Uterus (tissue), 4 donors: ENCODE results near the gene CRYBG1. TPM values are rescaled to one million over a fixed set of nuclear protein-coding genes. Genes with fewer than 3 reads are reported as not detected.

Source experiments
- DNase-seq, 2 donors: peaks; one replicate each; pipeline ENCODE4 v3.0.0-alpha.2; 2019 to 2020
- H3K27ac ChIP-seq, 2 donors: fragments of 200-600 bp; sonication (generic); 1 replicate in 1 of 2; 2 replicates in 1 of 2; pipeline ENCODE4 v1.5.1; 2016 to 2018
- H3K27me3 ChIP-seq, 2 donors: fragments of 200-600 bp; sonication (generic); one replicate each; pipeline ENCODE4 v1.5.1; 2018 to 2019; ENCODE audit warnings: control low read depth in 1 of 2
- H3K36me3 ChIP-seq, 2 donors: fragments of 200-600 bp; sonication (generic); one replicate each; pipeline ENCODE4 v1.5.1; 2019; ENCODE audit warnings: control low read depth in 1 of 2
- H3K4me1 ChIP-seq, 2 donors: fragments of 200-600 bp; sonication (generic); one replicate each; pipeline ENCODE4 v1.5.1; 2018 to 2019; ENCODE audit warnings: control low read depth in 1 of 2
- H3K4me3 ChIP-seq, 2 donors: fragments of 200-600 bp; sonication (generic); 1 replicate in 1 of 2; 2 replicates in 1 of 2; pipeline ENCODE4 v1.5.1; 2018 to 2019; ENCODE audit warnings: mild to moderate bottlenecking in 1 of 2
- H3K9me3 ChIP-seq, 2 donors: fragments of 200-600 bp; sonication (generic); one replicate each; pipeline ENCODE4 v1.5.1; 2019; ENCODE audit warnings: control low read depth in 1 of 2
- POLR2A ChIP-seq, 2 donors: fragments of 450-650 bp; IDR thresholded peaks; one replicate each; pipeline ENCODE4 v1.6.1; 2016; ENCODE audit warnings: antibody characterized with exemption in 2 of 2, mild to moderate bottlenecking in 1 of 2, moderate library complexity in 1 of 2
- intact Hi-C: fragments of 100-400 bp; cut with DNase I; formaldehyde crosslinking; loops from one replicate; pipeline ENCODE4 v1.15.1; 2023; ENCODE audit warnings: low total_unique reads
- total RNA-seq, 4 donors: library from RNA; depleted of rRNA in 3 of 4; stranded (reverse); fragments of >200 nt in 3 of 4; gene quantifications; one replicate each; pipeline versions ENCODE4 v1.1.0 to v1.2.4, GENCODE V29; 2014 to 2023
- TF ChIP-seq, protein P1 (sequence below), 4 experiments: fragments of 200-600 bp in 2 of 4; fragments of 450-650 bp in 2 of 4; sonication (generic) in 2 of 4; IDR thresholded peaks; one replicate each; pipeline ENCODE4 v1.5.1; 2016 to 2019; ENCODE audit warnings: antibody characterized with exemption in 4 of 4, mild to moderate bottlenecking in 2 of 4, moderate library complexity in 1 of 4
- donor health status: DM: yes; HTN: yes; CAD: no.

The CRYBG1 gene
- total RNA-seq, 4 donors from 2014 or later: 3.6 to 65.3 (median 8.9) TPM

DNA sequence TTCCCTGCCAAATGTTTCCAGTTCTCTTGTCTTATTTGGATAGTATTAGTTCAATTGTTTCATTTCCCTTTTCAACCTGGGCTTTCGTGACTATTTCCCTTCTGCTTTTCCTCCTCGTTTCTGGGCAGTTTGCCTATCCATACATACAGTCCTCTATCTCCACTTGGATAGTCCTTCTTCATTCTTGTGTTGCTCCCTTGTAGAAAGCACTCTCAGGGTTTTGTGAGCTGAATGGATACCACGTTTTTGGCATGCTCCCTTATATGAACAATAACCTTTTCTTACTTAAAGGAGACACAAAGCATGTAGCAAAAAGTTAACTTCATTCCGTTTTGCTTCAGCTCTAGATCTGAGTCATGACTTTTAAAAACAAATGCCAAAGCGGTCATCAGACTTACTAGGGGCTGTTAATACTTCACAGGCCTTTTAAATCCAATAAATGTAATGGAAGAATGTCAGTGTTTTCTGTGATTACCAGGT, 16.6 kb downstream of the CRYBG1 start:
- Histone ChIP-seq H3K4me1 (no peaks in the 10 kb centered on the region), H3K27me3 (no peaks in the 10 kb centered on the region), H3K27ac (no peak overlapping the region), H3K4me3 (no peak overlapping the region), H3K36me3 (no peaks in the 10 kb centered on the region), H3K9me3 (no peaks in the 10 kb centered on the region)
- DNase-seq: no peak
- intact Hi-C loops: no loop called here
- no peak for TF ChIP-seq POLR2A (IDR thresholded peaks at IDR 0.05)
- TF ChIP-seq, protein P1, sequence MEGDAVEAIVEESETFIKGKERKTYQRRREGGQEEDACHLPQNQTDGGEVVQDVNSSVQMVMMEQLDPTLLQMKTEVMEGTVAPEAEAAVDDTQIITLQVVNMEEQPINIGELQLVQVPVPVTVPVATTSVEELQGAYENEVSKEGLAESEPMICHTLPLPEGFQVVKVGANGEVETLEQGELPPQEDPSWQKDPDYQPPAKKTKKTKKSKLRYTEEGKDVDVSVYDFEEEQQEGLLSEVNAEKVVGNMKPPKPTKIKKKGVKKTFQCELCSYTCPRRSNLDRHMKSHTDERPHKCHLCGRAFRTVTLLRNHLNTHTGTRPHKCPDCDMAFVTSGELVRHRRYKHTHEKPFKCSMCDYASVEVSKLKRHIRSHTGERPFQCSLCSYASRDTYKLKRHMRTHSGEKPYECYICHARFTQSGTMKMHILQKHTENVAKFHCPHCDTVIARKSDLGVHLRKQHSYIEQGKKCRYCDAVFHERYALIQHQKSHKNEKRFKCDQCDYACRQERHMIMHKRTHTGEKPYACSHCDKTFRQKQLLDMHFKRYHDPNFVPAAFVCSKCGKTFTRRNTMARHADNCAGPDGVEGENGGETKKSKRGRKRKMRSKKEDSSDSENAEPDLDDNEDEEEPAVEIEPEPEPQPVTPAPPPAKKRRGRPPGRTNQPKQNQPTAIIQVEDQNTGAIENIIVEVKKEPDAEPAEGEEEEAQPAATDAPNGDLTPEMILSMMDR (IDR thresholded peaks at IDR 0.05): no peak

DNA sequence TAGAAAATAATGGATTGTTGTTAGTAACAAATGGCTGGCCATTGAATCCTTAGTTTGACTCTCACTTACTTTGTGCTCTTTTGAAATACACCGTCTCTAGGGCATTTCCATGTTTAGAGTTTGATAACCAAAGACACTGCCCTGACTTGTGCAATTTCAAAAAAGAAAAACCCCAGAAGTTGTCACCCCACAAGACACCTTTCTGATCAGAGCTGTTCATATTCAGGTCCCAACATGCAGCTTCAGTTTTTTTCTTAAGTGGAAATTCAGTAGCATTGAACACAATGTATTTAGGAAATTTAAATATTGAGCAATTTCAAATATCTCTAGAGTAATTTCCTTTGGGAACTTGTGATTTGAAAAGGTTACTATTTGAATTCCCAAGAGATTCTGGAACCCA, 19.4 kb downstream of the CRYBG1 start:
- TF ChIP-seq POLR2A (IDR thresholded peaks at IDR 0.05): no peak
- TF ChIP-seq, protein P1 (IDR thresholded peaks at IDR 0.05): no peak
- no peak overlapping the region for H3K27ac ChIP-seq

DNA sequence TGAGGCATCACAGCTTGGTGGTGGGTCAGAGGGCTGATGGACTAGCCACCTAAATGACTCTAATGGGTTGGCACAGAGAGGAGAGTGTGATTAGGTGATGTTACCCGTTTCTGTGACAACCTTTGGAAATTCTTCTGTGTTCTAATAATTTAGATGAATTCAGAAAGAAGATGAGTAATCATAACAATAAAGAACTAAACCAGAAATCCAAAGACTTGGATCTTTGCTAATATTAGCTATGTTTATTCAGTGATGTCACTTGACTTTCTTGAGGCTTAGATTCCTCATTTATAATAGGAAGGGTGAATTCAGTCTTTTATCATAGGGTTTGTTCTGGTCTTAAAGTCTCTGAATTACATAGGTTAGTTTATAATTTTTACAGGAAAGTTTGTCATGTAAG, 19.9 kb downstream of the CRYBG1 start:
- no peak for DNase-seq
- no peaks in the 10 kb centered on the region for H3K36me3 ChIP-seq
- H3K4me3 ChIP-seq: no peak overlapping the region
- H3K9me3 ChIP-seq: no peaks in the 10 kb centered on the region
- H3K4me1 ChIP-seq: no peaks in the 10 kb centered on the region
- intact Hi-C loops: no loop called here
- TF ChIP-seq, protein P1 (IDR thresholded peaks at IDR 0.05): no peak
- no peak for TF ChIP-seq POLR2A (IDR thresholded peaks at IDR 0.05)
- H3K27me3 ChIP-seq: no peaks in the 10 kb centered on the region
- H3K27ac ChIP-seq: no peak overlapping the region

More for the DNA sequence above, 19.4 kb downstream of the CRYBG1 start:
- Histone ChIP-seq H3K36me3 (no peaks in the 10 kb centered on the region), H3K4me3 (no peak overlapping the region), H3K9me3 (no peaks in the 10 kb centered on the region), H3K4me1 (no peaks in the 10 kb centered on the region), H3K27me3 (no peaks in the 10 kb centered on the region)
- no peak for DNase-seq
- intact Hi-C loops: no loop called here

DNA sequence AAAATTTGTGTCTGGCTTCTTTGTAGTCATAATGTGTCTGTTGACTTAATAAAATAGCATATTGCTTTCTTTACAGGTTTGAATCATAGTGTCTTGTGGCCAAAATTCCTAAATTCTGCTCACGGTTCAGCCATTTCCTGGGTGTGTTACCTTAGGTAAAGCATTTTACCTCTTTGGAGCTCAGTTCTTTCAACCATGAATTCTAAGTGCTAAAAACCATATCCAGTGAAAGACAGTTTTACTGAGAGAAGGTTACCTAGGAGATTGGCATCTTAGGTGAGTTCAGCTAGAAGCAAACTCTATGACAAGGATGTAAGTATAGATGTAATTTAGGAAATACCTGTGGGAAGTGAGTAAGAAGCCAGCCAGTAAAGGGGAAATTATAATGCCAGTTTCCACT, 20.7 kb downstream of the CRYBG1 start:
- no peak overlapping the region for H3K4me3 ChIP-seq
- intact Hi-C loops: no loop called here
- H3K36me3 ChIP-seq: no peaks in the 10 kb centered on the region
- no peaks in the 10 kb centered on the region for H3K27me3 ChIP-seq
- no peaks in the 10 kb centered on the region for H3K9me3 ChIP-seq
- DNase-seq: no peak
- TF ChIP-seq, protein P1 (IDR thresholded peaks at IDR 0.05): no peak
- TF ChIP-seq POLR2A (IDR thresholded peaks at IDR 0.05): no peak
- H3K4me1 ChIP-seq: no peaks in the 10 kb centered on the region
- H3K27ac ChIP-seq: no peak overlapping the region

DNA sequence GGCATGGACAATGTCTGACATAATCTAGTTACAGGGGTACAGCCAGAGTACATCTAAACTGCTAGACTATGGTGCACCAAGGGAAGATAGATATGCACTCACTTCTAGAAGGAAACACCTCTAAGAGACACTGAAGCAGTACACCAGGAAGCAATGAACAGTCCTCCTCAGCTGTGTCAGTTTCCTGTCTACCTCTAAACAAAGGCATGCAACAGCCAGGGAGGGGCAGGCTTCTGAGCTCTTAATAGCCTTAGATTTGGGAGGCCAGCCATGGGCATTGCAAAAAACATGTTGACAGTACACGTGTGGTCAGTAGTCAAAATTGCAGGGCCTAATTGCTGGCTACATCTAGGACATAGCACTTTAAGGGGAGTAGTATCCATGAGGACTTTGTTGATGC, 21.4 kb downstream of the CRYBG1 start:
- H3K4me1 ChIP-seq: no peaks in the 10 kb centered on the region
- no peak overlapping the region for H3K4me3 ChIP-seq
- H3K36me3 ChIP-seq: no peaks in the 10 kb centered on the region
- H3K9me3 ChIP-seq: no peaks in the 10 kb centered on the region
- DNase-seq: no peak
- intact Hi-C loops: no loop called here
- H3K27me3 ChIP-seq: no peaks in the 10 kb centered on the region
- H3K27ac ChIP-seq: no peak overlapping the region
- TF ChIP-seq, protein P1 (IDR thresholded peaks at IDR 0.05): no peak
- no peak for TF ChIP-seq POLR2A (IDR thresholded peaks at IDR 0.05)
